Testis (tissue), 3 donors: ENCODE data around the gene SLC25A3. TPM values are rescaled to one million over a fixed set of nuclear protein-coding genes. Genes with fewer than 3 reads are reported as not detected.
"Not testable (repeated sequence)": the region's sequence is repeated elsewhere in the genome, so short reads cannot be mapped to it uniquely, and the experiment has no call there.

Source experiments
- DNase-seq: peaks from one replicate; pipeline ENCODE4 v3.0.0-alpha.2; 2019
- H3K27ac ChIP-seq, 2 donors: fragments of 200-600 bp; sonication (generic); one replicate each; pipeline ENCODE4 v1.5.1; 2019
- H3K27me3 ChIP-seq: fragments of 200-600 bp; sonication (generic); one replicate; pipeline ENCODE4 v1.5.1; 2019
- H3K36me3 ChIP-seq: fragments of 200-600 bp; sonication (generic); one replicate; pipeline ENCODE4 v1.5.1; 2017; ENCODE audit warnings: low read depth; ENCODE audit errors: missing control alignments
- H3K4me1 ChIP-seq: fragments of 200-600 bp; sonication (generic); one replicate; pipeline ENCODE4 v1.5.1; 2019
- H3K4me3 ChIP-seq, 2 donors: fragments of 200-600 bp; sonication (generic); one replicate each; pipeline ENCODE4 v1.5.1; 2017 to 2019
- H3K9me3 ChIP-seq: fragments of 200-600 bp; sonication (generic); one replicate; pipeline ENCODE4 v1.5.1; 2017
- POLR2A ChIP-seq: fragments of 450-650 bp; IDR thresholded peaks from one replicate; pipeline ENCODE4 v1.6.1; 2017; ENCODE audit warnings: antibody characterized with exemption, mild to moderate bottlenecking, moderate library complexity
- WGBS, 2 donors: methylation state at CpG; one replicate each; pipeline ENCODE4 v1.1.5; 2018; 5-methylcytosine and 5-hydroxymethylcytosine counted together
- intact Hi-C: fragments of 100-400 bp; cut with DNase I; formaldehyde crosslinking; loops from one replicate; pipeline ENCODE4 v1.15.1; 2023; ENCODE audit warnings: low total_unique reads
- polyA plus RNA-seq: library from polyadenylated mRNA; stranded (reverse); fragments of 350-450 nt; fragmentation: Illumina TruSeq; extraction: RNeasy Lipid Tissue Mini Kit (QIAGEN cat#74804); gene quantifications from one replicate; pipeline ENCODE4 v1.2.3, GENCODE V29; 2014; ENCODE audit warnings: low read depth, low replicate concordance; ENCODE audit not compliant: insufficient read depth
- total RNA-seq, 2 donors: library from RNA; depleted of rRNA; stranded (reverse); fragments of >200 nt; gene quantifications; one replicate each; pipeline ENCODE4 v1.2.3, GENCODE V29; 2016
- TF ChIP-seq, protein P1 (sequence below), 3 experiments: fragments of 450-650 bp in 2 of 3; fragments of 200-600 bp in 1 of 3; sonication (generic) in 1 of 3; IDR thresholded peaks; one replicate each; pipeline ENCODE4 v1.5.1; 2016 to 2019; ENCODE audit warnings: antibody characterized with exemption in 3 of 3, mild to moderate bottlenecking in 2 of 3, moderate library complexity in 1 of 3

Gene SLC25A3
- total and polyA plus RNA-seq, 3 donors from 2014 or later, result 202 to 273 (median 251) TPM

DNA sequence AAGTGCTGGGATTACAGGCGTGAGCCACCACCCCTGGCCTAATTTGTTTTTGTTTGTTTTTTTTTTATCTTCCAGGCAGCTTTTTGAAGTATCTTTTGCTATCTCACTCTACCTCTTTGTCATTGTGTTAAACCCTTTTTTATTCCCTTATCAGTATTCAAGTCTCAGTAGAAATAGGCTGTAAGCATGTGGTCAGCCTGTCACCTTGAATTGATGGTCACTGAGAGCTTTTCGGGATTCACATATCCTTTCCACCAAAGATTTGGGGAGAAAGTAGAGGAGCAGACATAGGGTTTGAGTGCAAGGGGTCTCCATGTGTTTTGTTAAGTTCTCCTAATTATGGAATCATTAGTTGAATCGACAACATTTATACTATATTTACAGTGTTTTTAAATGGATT lies 41.7 kb upstream of the SLC25A3 start:
- H3K9me3 ChIP-seq, result no peaks in the 10 kb centered on the region
- H3K27me3 ChIP-seq, result no peaks in the 10 kb centered on the region
- 93% methylated on average over 3 of the region's 3 CpGs for WGBS, 2 donors
- intact Hi-C loops, result no loop called here
- no peak for DNase-seq
- no peaks in the 10 kb centered on the region for H3K36me3 ChIP-seq
- TF ChIP-seq POLR2A, result no peak
- TF ChIP-seq, protein P1, sequence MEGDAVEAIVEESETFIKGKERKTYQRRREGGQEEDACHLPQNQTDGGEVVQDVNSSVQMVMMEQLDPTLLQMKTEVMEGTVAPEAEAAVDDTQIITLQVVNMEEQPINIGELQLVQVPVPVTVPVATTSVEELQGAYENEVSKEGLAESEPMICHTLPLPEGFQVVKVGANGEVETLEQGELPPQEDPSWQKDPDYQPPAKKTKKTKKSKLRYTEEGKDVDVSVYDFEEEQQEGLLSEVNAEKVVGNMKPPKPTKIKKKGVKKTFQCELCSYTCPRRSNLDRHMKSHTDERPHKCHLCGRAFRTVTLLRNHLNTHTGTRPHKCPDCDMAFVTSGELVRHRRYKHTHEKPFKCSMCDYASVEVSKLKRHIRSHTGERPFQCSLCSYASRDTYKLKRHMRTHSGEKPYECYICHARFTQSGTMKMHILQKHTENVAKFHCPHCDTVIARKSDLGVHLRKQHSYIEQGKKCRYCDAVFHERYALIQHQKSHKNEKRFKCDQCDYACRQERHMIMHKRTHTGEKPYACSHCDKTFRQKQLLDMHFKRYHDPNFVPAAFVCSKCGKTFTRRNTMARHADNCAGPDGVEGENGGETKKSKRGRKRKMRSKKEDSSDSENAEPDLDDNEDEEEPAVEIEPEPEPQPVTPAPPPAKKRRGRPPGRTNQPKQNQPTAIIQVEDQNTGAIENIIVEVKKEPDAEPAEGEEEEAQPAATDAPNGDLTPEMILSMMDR (IDR thresholded peaks at IDR 0.05), result no peak
- no peak overlapping the region for H3K4me3 ChIP-seq
- no peak overlapping the region for H3K27ac ChIP-seq
- no peaks in the 10 kb centered on the region for H3K4me1 ChIP-seq

DNA sequence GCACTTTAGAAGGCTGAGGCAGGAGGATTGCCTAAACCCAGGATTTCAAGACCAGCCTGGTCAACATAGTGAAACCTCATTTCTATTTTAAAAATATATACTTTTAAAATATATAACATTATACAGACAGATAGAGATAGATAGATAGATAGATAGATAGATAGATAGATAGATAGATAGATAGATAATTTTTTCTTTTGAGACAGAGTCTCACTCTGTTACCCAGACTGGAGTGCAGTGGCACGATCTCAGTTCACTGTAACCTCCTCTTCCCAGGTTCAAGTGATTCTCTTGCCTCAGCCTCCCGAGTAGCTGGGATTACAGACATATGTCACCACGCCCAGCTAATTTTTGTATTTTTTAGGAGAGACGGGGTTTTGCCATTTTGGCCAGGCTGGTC lies 35.4 kb upstream of the SLC25A3 start:
- intact Hi-C loops, result not testable (repeated sequence)

DNA sequence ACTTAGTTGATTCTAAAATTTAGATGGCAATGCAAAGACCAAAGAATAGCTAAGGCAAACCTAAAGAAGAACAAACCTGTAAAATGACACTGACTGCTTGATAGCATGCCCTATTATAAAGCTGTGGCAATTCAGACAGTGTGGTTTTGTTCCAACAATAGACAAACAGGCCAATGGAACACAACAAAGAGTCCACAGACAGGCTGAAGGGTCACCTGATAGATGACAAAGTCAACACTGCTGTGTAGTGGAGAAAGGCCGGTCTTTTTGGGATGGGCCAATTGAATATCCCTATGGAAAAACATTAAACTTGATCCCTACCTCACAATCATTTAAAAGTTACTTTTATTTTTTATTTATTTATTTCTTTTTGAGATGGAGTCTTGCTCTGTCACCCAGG lies 33.8 kb upstream of the SLC25A3 start:
- no peak for DNase-seq
- H3K36me3 ChIP-seq, result no peaks in the 10 kb centered on the region
- H3K27ac ChIP-seq, result no peak overlapping the region
- no peaks in the 10 kb centered on the region for H3K4me1 ChIP-seq
- TF ChIP-seq, protein P1 (IDR thresholded peaks at IDR 0.05), result no peak
- no peak for TF ChIP-seq POLR2A
- H3K9me3 ChIP-seq, result no peaks in the 10 kb centered on the region
- 0 to 41% methylated on average over 1 of the region's 1 CpG for WGBS, 2 donors
- no peaks in the 10 kb centered on the region for H3K27me3 ChIP-seq
- intact Hi-C loops, result no loop called here
- no peak overlapping the region for H3K4me3 ChIP-seq

More for the DNA sequence above, 35.4 kb upstream of the SLC25A3 start:
- not testable (repeated sequence) for H3K36me3 ChIP-seq, H3K9me3 ChIP-seq, H3K27me3 ChIP-seq, H3K4me1 ChIP-seq, H3K4me3 ChIP-seq, H3K27ac ChIP-seq, DNase-seq
- 83 to 92% methylated on average over 4 of the region's 4 CpGs for WGBS, 2 donors

GRCh38 chr12:98561846-98562245 lies 31.6 kb upstream of the SLC25A3 start:
- H3K9me3 ChIP-seq, result no peaks in the 10 kb centered on the region
- no peak overlapping the region for H3K27ac ChIP-seq
- intact Hi-C loops, result no loop called here
- H3K27me3 ChIP-seq, result no peaks in the 10 kb centered on the region
- no peak overlapping the region for H3K4me3 ChIP-seq
- no peak for TF ChIP-seq POLR2A
- TF ChIP-seq, protein P1 (IDR thresholded peaks at IDR 0.05), result no peak
- H3K4me1 ChIP-seq, result no peaks in the 10 kb centered on the region
- DNase-seq, result no peak
- H3K36me3 ChIP-seq, result no peaks in the 10 kb centered on the region
- WGBS, 2 donors, result 88 to 95% methylated on average over 3 of the region's 3 CpGs

GRCh38 chr12:98572010-98572409 lies 21.5 kb upstream of the SLC25A3 start:
- Histone ChIP-seq H3K27me3 (no peaks in the 10 kb centered on the region), H3K4me3 (no peak overlapping the region), H3K27ac (no peak overlapping the region), H3K36me3 (no peaks in the 10 kb centered on the region), H3K9me3 (no peaks in the 10 kb centered on the region), H3K4me1 (no peaks in the 10 kb centered on the region)
- no peak for DNase-seq
- 80 to 82% methylated on average over 2 of the region's 2 CpGs for WGBS, 2 donors
- intact Hi-C loops, result no loop called here
- TF ChIP-seq, protein P1 (IDR thresholded peaks at IDR 0.05), result peak in 1 of 3 experiments; percentile 25
- TF ChIP-seq POLR2A, result no peak
